HG03442 (cell line): ENCODE data around the gene SLC35B3.
"Not testable (repeated sequence)": the region's sequence is repeated elsewhere in the genome, so short reads cannot be mapped to it uniquely, and the experiment has no call there.

ENCODE experiments used
- ATAC-seq: cut with Tn5 transposase; IDR thresholded peaks from one replicate; pipeline ENCODE4 v1.9.1; 2021; ENCODE audit warnings: mild to moderate bottlenecking, moderate library complexity; ENCODE audit not compliant: unreplicated experiment

The SLC35B3 gene

GRCh38 chr6:8435093-8435844 is at the start of gene SLC35B3:
Gene SLC35B3 (minus strand): TSS chr6:8435545.
- ATAC-seq, result peak; percentile 97

GRCh38 chr6:8483650-8484049 is 48.3 kb upstream of the SLC35B3 start:
- no peak for ATAC-seq

GRCh38 chr6:8481727-8482126 is 46.4 kb upstream of the SLC35B3 start:
- peak; percentile 81 for ATAC-seq

- no peak for ATAC-seq
Measured at GRCh38 chr6:8478418-8478817, 43.1 kb upstream of the SLC35B3 start.

- no peak for ATAC-seq
Measured at GRCh38 chr6:8476656-8477055, 41.3 kb upstream of the SLC35B3 start.

GRCh38 chr6:8468552-8469356 is 33.4 kb upstream of the SLC35B3 start:
- ATAC-seq, result no peak

GRCh38 chr6:8462694-8463093 is 27.3 kb upstream of the SLC35B3 start:
- ATAC-seq, result no peak

GRCh38 chr6:8462169-8462568 is 26.8 kb upstream of the SLC35B3 start:
- no peak for ATAC-seq

GRCh38 chr6:8446391-8446790 is 11.0 kb upstream of the SLC35B3 start:
- ATAC-seq, result no peak

GRCh38 chr6:8445930-8446329 is 10.6 kb upstream of the SLC35B3 start:
- ATAC-seq, result not testable (repeated sequence)

- ATAC-seq, result no peak
Measured at GRCh38 chr6:8442150-8442549, 6.8 kb upstream of the SLC35B3 start.

GRCh38 chr6:8441452-8441851 is 6.1 kb upstream of the SLC35B3 start:
- ATAC-seq, result no peak

- ATAC-seq, result no peak
Measured at GRCh38 chr6:8439601-8440268, 4.4 kb upstream of the SLC35B3 start.

GRCh38 chr6:8437813-8438212 is 2.5 kb upstream of the SLC35B3 start:
- ATAC-seq, result no peak

- no peak for ATAC-seq
Measured at GRCh38 chr6:8436966-8437365, 1.6 kb upstream of the SLC35B3 start.

GRCh38 chr6:8435845-8436168 is 462 bp upstream of the SLC35B3 start:
- no peak for ATAC-seq

GRCh38 chr6:8434727-8435092 is 635 bp downstream of the SLC35B3 start:
- ATAC-seq, result peak; percentile 9

- no peak for ATAC-seq
Measured at GRCh38 chr6:8432614-8433013, 2.7 kb downstream of the SLC35B3 start.

- no peak for ATAC-seq
Measured at GRCh38 chr6:8429821-8430220, 5.5 kb downstream of the SLC35B3 start.

- not testable (repeated sequence) for ATAC-seq
Measured at GRCh38 chr6:8426544-8426943, 8.8 kb downstream of the SLC35B3 start.

GRCh38 chr6:8420031-8420588 is 15.2 kb downstream of the SLC35B3 start:
- no peak for ATAC-seq

- no peak for ATAC-seq
Measured at GRCh38 chr6:8415913-8416312, 19.4 kb downstream of the SLC35B3 start.
